ENCODE results near the gene PRPF8. TPM values are rescaled to one million over a fixed set of nuclear protein-coding genes. Genes with fewer than 3 reads are reported as not detected.
"Not testable (repeated sequence)": the region's sequence is repeated elsewhere in the genome, so short reads cannot be mapped to it uniquely, and the experiment has no call there.

Gene PRPF8
- polyA plus RNA-seq, 4 donors: 290 to 334 (median 302) TPM

GRCh38 chr17:1716912-1717695 lies 32.4 kb upstream of the PRPF8 start:
- DNase-seq (ENCODE audit: low read depth in 4 of 4, low spot score in 2 of 4): peak; percentile 89 to 98 (median 92)

DNA sequence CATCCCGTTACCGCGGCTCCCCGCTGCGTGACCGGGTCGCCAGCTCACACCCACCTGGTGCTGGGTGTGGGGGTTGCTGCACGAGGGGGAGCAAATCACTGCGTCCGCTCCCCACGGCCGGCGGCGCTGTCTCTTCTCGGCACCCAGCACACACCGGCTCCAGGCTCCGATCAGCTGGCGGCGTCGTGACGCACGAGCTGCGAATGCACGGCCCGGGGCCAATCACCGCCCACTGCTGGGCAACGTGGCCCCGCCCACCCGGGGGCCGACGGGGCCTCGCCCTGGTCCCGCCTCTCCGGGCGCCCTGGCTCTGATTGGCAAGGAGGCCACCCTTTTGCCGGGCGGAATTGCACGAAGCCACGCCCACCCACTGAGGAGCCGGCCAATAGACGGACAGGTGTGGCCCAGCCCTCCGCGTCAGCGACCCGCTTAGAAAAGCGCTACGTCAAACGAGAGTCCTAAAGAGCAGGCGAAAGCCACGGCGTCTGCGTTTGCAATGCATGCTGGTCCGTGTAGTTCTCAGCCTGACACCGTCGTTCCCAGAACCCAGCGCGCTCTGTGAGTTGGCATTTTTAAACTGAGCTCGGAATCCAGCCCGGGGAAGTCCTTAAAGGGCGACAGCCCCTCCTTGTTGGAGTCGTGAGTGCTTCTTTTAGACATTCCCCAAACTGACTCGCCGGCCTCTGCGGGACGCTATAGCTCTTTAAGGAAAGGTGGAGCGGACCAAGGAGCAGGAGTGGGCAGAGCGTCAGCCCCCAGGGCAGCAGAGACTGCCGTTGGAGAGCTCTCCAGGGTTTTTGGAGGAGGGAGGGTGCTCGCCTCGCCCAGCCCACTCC lies 31.6 kb upstream of the PRPF8 start:
- DNase-seq (ENCODE audit: low read depth in 4 of 4, low spot score in 2 of 4): peak; percentile 96 to 99 (median 99)

GRCh38 chr17:1715803-1716075 lies 31.1 kb upstream of the PRPF8 start:
- DNase-seq (ENCODE audit: low read depth in 4 of 4, low spot score in 2 of 4): no peak

GRCh38 chr17:1714980-1715802 lies 30.5 kb upstream of the PRPF8 start:
- DNase-seq (ENCODE audit: low read depth in 4 of 4, low spot score in 2 of 4): no peak

GRCh38 chr17:1714427-1714979 lies 29.8 kb upstream of the PRPF8 start:
- DNase-seq (ENCODE audit: low read depth in 4 of 4, low spot score in 2 of 4): peak in 2 of 4 donors; percentile 81 to 89

- DNase-seq (ENCODE audit: low read depth in 4 of 4, low spot score in 2 of 4): no peak
Observed at GRCh38 chr17:1713878-1714426, 29.3 kb upstream of the PRPF8 start.

DNA sequence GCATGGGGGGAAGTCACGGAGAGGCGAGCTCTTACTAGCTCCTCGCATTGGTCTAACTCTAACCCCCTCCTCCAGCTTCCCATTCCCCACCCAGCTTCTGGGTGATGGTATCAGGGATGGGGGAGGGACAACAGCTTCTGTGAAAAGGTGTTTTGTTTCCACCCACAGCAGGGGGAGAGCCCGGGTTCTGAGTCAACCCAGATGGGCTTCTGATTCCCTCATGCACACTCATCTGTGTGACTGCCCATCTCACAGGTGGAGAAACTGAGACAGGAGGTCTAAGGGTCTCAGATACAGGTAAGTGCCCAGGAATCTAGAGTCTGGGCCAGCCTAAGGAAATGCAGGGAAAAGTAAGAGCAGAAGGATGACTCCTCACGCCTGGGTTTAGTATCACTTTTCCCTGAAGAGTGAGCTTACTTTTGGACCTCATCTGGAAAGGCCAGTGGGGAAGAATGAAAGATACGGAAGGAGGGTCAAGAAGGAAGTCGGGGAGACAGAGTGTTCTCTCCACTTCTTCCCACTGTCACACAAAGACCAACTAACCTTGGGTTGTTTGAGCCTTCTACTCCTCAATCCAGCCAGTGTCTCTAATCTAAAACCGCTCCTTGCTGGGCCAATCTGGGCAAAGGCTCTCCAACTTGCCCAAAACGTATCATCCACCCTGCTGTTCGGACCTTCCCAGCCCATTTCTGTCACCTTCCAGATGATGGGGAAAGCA lies 28.7 kb upstream of the PRPF8 start:
- no peak for DNase-seq (ENCODE audit: low read depth in 4 of 4, low spot score in 2 of 4)

DNA sequence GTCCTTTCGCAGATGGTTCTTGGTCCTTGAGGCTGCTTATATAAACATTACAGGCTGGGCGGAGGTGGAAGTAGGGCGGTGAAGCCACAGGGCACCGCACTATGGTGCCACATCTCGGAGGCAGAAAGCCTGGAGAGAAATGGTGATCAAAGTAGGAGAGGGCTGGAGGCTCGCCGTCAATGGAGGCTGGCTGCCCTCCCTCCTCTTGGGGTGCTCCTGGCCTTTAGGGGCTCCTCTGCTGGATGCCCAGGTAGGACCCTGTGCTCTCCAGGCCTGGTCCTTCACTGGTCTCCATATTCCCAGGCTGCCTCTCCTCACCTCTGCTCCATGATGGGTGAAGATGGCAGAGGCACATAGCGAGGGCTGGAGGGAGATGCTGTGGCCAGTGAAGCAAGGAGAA lies 27.6 kb upstream of the PRPF8 start:
- DNase-seq (ENCODE audit: low read depth in 4 of 4, low spot score in 2 of 4): no peak

DNA sequence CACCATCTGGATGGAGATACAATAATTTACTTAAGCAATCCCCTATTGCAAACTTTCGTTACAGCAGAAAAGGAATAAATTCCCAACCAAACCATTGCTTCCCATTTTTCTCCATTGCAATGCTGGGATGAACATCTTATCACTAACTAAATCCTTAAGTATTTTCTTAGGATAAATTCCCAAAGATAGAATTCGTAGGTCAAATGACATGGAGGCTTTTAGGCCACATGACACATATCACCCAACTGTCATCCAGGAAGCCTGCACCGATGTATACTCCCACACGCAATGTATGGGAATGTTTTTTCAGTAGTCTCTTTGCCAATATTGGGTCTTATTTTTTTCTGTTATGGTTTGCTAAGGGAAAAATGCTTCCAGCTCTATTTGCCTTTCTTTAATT lies 27.1 kb upstream of the PRPF8 start:
- no peak for DNase-seq (ENCODE audit: low read depth in 4 of 4, low spot score in 2 of 4)

DNA sequence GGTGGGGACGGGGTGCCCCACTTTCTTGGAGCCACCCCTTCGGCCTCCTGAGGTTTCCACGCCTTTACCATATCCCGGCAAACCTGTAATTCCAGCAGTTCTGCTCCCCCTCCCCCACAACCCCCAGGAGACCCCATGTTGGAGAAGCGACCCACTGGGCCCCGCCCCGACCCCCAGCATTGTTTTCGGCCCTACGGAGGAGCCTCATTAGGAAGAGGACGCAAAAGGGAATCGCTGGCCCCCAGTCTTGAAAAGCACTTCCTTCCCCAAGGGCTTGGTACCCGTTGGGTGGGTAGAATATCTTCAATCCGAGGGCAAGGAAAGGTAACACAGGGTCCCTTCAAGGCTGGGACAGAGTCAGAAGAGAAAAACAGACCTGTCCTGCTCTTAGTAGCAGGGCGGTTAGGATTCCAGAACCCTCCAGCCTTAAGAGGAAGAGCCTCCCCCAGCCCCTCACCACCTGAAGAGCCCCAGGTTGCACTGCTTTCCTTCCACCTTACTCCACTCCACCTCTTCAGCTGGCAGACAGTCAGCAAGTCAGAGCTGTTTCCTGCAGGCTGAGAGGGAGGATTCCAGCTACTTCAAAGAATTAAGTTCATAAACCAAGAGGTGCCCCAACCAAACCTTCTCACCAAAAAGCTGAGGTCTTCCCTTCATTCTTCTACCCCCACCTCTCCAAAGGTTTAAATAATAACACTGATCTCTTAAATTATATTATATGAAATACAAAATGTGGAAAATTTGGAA lies 26.3 kb upstream of the PRPF8 start:
- no peak for DNase-seq (ENCODE audit: low read depth in 4 of 4, low spot score in 2 of 4)

GRCh38 chr17:1709971-1710806 lies 25.5 kb upstream of the PRPF8 start, which contains the start of gene TLCD2:
TLCD2 (minus strand) TSS chr17:1710377; CDS start chr17:1710242, 135 bp downstream.
- DNase-seq (ENCODE audit: low read depth in 4 of 4, low spot score in 2 of 4): no peak

DNA sequence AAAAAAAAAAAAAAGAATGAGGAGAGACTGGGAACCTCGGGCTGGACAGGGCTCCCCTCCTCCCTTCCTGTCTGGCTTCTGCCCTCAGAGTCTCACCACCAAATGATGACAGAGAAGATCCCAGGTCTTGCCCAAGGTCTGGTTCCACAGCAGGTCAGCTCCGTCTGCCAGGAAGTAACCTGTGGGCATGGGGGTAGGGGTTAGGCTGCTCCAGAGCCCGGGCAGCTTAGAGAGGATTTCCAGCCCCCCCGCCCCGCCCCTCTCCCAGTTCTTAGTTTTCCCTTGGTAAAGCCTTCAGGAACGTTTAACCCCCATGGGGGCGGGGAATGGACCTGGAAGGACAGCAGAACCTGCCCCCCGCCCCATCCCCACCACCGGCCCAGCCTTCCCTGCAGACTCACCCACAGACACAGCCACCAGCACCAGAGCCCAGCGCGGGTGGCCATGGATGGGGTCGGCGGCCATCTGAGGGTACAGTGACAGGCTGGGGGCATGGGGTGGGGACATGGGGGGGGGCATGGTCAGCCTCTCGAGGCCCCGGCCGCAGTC lies 24.8 kb upstream of the PRPF8 start:
- DNase-seq (ENCODE audit: low read depth in 4 of 4, low spot score in 2 of 4): no peak

DNA sequence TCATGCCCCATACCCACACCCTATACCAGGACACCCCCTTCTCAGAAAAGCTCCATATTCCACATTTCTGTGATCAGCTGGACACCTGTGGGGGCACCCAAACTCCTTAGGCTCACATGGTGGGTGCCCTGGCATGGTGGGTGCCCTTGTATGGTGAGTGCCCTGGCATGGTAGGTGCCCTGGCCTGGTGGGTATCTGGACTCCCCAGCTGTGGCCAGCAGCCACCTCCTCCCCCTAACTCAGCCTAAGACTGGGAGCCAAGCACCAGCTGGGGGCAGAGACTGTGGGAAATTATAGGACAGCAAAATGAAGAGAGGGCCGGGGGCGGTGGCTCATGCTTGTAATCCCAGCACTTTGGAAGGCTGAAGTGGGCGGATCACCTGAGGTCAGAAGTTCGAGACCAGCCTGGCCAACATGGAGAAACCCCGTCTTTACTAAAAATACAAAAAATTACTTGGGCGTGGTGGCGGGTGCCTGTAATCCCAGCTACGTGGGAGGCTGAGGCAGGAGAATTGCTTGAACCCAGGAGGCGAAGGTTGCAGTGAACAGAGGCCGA lies 24.2 kb upstream of the PRPF8 start:
- DNase-seq (ENCODE audit: low read depth in 4 of 4, low spot score in 2 of 4): not testable (repeated sequence)

- no peak for DNase-seq (ENCODE audit: low read depth in 4 of 4, low spot score in 2 of 4)
Observed at GRCh38 chr17:1707107-1707506, 22.4 kb upstream of the PRPF8 start.

DNA sequence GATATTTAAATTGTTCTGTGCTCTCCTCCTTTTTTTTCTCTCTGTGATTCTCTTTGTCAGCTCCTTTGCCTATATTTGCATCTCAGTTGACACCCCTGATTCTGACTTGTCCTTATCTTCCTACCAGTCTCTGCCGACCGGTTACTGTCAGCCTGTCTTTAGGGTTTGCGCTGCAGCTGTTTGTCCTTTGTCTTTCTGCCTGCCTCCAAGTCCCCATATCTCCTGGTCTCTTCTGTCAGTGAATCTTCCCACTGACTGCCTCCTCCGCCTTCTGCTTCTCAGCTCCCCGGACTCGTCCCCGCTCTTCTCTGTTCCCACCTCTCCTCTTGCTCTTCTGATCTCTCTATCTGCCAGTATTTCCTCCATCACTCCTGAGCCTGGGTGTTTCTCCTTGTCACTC lies 20.3 kb upstream of the PRPF8 start:
- no peak for DNase-seq (ENCODE audit: low read depth in 4 of 4, low spot score in 2 of 4)

DNA sequence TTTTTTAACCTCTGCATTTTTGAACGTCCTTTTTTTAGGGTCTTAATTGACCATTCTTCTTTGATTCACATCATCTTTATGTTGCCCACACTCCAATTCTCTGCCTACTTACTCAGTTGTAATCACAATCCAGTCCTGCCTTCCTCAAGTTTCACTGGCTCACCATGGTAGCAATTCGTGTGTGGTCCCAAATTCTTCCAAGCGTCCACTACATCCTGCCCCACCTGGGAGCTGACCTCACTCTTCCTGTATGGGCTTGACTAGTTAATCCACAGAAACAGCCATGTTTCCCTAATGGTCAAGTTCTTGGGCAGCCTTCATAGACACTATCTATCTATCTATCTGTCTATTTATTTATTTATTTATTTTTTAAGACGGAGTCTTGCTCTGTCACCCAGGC lies 18.4 kb upstream of the PRPF8 start:
- DNase-seq (ENCODE audit: low read depth in 4 of 4, low spot score in 2 of 4): no peak

GRCh38 chr17:1699891-1700290 lies 15.2 kb upstream of the PRPF8 start:
- not testable (repeated sequence) for DNase-seq (ENCODE audit: low read depth in 4 of 4, low spot score in 2 of 4)

DNA sequence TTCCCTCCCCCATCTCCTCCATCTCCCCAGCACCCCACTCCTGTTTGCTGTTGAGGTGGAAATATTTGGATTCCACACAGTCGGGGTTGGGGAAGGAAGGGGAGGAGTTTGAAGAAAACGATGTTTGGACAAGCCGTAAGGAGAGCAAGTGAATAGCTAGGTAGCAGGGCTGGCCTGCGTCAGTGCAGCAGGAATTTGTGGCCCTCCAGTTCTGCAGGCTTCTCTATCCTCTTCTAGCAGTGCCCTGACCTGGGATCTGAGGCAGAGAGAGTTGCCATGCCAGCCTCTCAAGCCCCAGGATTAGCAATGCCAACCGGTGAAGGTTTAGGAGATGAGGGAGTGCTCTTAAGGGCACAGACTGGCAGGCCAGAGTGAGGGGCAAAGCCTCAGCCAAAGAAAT lies 13.0 kb upstream of the PRPF8 start:
- no peak for DNase-seq (ENCODE audit: low read depth in 4 of 4, low spot score in 2 of 4)

Data from left renal cortex interstitium (tissue), 4 donors.